Kidney tubule cell (primary cell): ENCODE data around the gene ACVR1B.

Source experiments
- DNase-seq: peaks from one replicate; pipeline ENCODE4 v3.0.0-alpha.2; 2018; ENCODE audit warnings: low spot score

ACVR1B gene

GRCh38 chr12:52004042-52004648 lies 52.6 kb downstream of the ACVR1B start:
- DNase-seq, result peak; percentile 74

GRCh38 chr12:52005218-52005902 lies 53.9 kb downstream of the ACVR1B start:
- no peak for DNase-seq

DNA sequence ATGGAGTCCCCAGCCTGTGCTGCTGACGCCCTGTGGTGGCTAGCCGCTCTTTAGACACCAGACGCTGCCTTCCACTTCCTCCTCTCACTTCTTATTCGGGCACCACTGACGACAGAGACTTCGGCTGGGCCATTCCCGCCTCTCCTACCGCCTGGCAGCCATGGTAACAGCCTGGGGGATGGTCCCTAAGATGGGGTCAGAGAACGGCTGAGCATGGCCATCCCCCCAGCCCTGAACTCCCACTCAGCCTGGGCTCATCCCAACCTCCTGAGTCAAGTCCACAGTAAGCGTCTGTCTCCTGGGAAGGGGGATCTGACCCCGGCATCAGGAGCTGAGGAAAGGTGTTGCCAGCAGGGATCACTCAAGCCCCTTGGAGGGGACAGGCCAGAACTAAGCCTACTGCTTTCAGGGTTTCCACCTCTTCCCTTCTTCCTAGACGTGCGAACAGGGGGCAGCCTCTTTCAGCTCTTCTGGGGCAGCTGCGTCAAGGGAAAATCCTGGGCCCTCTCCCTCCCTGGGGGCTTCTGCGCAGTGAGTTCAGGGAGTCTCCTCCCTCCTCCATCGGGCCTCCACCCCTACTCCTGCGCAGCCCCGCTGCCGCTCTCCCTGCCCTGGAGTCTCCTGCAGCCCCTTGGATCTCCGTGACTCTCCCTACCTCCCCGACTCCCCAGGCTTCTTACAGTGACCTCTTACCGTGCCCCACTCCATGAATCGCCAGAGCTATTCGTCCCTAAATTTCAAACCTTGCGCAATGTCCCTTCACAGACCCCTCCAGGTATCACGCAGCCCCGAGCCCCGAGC lies 54.6 kb downstream of the ACVR1B start:
- no peak for DNase-seq

DNA sequence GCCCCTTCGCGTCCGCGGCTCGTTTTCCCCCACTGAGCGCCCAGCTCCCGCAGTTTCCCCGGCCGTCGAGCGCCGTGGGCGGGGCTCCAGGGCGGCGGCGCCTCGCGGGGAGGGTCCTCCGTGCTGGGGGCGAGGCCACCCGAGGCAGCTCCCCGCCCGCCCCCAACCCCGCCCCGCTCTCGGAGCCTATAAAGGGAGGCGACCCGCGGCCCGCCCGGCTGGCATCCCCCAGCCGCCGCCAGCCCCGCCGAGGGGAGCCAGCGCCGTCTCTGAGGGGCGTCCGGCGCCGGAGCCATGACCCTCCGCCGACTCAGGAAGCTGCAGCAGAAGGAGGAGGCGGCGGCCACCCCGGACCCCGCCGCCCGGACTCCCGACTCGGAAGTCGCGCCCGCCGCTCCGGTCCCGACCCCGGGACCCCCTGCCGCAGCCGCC lies 55.2 kb downstream of the ACVR1B start, which contains the start of gene TAMALIN:
TAMALIN (plus strand) TSS at position 221 of the 432 bp plus-strand sequence; CDS start at position 295, 74 bp downstream.
- peak; percentile 40 for DNase-seq

DNA sequence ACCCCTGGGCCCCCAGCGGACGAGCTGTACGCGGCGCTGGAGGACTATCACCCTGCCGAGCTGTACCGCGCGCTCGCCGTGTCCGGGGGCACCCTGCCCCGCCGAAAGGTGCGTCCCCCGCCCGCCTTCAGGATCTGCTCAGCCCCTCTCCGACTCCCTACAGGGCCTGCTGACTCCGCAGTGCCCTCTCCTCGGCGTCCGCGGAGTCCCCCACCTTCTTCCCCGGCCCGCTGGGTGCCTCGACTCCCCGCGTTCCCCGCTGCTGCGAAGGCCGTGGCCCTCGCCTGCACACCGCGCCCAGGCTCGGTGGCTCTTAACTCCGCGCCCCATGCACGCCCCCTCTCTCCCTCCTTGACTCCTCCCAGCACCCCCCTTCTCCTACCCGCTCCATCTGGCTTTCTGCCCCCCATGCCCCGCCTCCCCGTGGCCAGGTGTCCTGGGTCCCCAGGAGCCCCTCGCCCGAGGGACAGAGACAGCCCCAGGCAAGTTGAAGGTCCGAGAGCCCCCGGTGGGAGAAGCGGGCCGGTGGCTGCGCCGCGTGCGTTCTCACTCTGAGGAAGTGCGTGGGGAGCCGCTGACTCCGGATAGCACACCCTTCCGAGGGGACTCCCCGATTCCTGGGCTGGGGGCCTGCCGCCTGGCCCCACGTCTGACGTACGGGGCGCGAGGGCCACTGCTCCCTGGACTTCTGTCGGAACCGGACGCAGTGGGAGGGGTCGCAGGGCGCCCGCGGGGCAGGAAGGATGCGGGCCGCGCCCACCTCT lies 55.8 kb downstream of the ACVR1B start:
- DNase-seq, result no peak

DNA sequence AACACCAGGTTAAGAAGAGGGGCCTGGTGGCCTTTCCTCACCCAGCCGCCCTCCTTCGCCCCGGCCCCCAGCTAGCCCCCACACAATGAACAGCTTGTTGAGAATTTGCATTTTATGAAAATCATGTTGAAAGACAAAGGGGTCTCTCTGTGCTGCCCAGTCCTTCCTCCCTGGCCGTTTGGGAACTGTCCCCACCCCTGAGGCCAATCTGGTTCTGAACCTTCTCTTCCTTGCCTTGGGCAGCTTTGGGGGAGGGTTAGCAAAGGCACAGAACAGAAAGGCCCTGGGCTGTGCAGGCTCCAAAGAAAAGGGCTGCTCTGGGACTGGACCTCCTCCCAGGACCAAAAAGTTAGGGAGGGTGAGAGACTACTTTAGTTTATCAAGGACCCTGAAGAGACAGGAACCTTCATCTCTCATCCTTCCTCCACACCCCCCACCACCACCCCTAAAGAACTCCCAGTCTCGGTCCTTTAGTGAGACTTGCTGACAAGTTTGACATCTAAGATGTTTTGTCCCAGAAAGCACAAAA lies 56.5 kb downstream of the ACVR1B start:
- no peak for DNase-seq

GRCh38 chr12:52009081-52009751 lies 57.7 kb downstream of the ACVR1B start:
- DNase-seq, result no peak

GRCh38 chr12:52010152-52010622 lies 58.7 kb downstream of the ACVR1B start:
- DNase-seq, result no peak

GRCh38 chr12:52010692-52011601 lies 59.4 kb downstream of the ACVR1B start:
- no peak for DNase-seq

- no peak for DNase-seq
These were observed 60.2 kb downstream of the ACVR1B start for GRCh38 chr12:52011602-52012214.

GRCh38 chr12:52013626-52014310 lies 62.3 kb downstream of the ACVR1B start:
- peak; percentile 33 for DNase-seq

DNA sequence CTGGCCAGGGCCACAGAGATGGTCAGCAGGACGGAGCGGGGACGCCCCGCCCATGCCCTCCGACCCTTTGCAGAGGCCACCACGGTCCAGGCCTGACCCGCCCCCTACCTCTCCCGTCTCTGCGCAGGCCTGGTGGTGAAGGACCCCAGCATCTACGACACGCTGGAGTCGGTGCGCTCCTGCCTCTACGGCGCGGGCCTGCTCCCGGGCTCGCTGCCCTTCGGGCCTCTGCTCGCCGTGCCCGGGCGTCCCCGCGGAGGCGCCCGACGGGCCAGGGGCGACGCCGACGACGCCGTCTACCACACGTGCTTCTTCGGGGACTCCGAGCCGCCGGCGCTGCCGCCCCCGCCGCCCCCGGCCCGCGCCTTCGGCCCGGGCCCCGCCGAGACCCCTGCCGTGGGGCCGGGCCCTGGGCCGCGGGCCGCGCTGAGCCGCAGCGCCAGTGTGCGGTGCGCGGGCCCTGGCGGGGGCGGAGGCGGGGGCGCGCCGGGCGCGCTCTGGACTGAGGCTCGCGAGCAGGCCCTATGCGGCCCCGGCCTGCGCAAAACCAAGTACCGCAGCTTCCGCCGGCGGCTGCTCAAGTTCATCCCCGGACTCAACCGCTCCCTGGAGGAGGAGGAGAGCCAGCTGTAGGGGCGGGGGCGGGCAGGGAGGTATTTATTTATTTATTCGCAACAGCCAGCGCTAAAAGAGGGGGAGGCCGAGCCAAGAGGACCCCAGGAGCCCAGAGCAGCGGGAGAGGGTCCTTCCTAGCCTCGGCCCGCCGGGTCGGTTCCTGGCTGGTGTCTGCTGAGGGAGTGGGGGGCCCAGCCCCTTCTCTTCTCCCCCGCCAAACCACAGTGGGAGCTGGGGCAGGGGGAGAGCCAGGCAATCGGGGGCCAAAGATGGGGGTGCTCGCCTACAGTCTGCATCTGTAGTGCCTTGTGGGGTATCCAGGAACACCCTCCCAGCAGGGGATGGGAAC lies 63.4 kb downstream of the ACVR1B start:
- no peak for DNase-seq

- no peak for DNase-seq
These were observed 64.1 kb downstream of the ACVR1B start for GRCh38 chr12:52015532-52016041.

DNA sequence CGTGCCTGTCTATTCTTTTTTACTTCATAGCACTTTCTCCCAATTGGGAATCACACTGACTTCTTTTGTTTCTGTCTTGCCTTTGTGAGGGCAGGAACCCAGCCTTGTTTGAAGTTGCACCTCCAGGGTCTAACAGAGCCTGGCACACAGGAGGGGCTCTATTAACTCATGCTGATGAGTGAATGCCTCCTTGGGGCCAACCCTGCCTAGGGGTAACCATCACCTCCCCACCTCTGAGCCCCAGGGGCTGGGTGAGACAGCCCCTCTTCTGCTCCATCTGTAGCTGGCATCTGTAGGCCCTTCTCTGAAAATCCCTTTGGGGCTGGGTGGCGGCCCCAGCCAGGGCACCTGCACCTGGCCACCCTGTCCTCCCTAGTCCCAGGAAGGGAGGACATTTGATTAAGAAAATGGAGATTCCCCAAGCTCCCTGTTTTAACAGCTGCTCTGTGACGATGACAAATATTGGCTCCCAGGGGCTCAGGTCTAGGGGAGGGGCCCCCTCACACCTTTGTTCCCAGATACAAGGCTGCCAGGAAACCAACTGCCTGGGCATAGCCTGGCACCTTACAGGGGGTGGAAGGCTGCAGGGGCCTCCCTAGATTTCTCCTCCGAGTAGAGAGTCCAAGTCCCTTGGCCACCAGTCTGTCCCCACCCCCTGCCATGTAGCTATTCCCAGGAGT lies 67.1 kb downstream of the ACVR1B start:
- DNase-seq, result no peak

DNA sequence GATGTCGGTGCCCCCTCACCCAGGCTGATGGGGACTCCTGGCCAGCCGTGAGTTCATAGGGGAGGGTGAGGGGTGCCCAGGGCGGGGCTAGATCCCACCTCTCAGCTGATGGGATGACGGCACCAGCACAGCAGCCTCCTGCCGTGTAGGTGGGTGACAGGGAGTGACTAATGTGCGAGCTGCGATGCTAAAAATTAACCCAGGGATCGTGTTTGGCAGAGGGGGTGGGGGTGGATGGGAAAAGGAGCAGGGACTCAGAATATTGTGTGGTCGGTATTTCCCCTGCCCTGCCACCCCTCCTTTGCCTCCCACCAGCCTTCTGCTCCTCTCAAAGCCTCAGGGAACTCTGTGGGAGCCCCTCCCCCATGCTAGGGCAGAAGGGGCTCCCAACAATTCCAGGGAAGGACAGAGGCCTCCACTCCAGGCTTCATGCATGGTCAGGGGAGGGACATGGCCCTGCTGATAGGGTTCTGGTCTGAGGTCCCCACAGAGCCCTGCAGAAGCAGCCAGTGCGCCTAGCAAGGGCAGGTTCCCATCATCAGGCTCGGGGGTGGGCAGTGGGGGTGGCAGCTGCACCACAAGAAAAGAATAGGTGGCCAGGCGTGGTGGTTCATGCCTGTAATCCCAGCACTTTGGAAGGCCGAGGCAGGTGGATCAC lies 67.7 kb downstream of the ACVR1B start:
- peak; percentile 84 for DNase-seq

DNA sequence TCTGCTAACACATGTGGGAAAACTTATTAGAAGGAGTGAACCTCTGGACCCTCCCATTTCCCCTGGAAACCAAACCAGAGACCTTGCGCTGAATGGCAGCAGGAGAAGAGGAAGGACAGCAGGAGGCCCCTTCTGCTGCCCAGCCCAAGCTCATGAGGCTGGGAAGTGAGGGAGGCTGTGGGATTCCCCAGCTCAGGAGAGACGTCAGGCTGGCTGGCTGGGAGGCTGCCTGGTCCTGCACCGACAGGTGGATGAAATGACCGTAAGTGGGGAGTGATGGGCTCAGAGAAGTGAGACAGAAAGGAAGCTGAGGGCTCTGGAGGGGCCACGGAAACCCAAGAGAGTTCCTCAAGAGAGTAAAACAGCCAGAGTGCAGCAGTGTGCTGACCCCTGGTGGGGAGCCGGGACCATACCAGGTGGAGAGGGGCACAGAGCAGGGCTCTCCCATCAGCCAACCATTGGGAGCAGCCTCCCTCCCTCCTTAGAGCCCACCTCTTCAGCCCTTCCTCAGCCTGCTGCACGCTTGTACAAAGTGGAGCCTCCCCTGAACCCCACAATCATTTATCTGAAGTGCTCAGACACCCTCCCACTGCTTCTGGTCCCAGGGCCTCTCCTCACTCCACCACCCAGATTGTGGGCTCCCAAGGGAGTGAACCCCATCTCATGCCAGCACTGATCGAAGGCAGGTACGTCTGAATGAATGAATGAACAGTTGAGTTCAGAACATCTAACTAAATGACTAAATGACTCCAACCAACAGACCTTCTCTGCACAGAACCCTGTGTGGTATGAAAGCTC lies 69.2 kb downstream of the ACVR1B start:
- DNase-seq, result peak; percentile 52
